Ramos (cell line): ENCODE results near the gene CNTRL.
"Not testable (repeated sequence)": the region's sequence is repeated elsewhere in the genome, so short reads cannot be mapped to it uniquely, and the experiment has no call there.

Experiments used
- in situ Hi-C: fragments of 300-500 bp; cut with MboI; formaldehyde crosslinking; loops from one replicate; pipeline ENCODE4 v1.14.3; 2022; ENCODE audit warnings: low sequenced_read_pairs; ENCODE audit not compliant: unreplicated experiment

Gene CNTRL

GRCh38 chr9:121067640-121068039 is 7.1 kb upstream of the CNTRL start:
- in situ Hi-C loops, result no loop called here

DNA sequence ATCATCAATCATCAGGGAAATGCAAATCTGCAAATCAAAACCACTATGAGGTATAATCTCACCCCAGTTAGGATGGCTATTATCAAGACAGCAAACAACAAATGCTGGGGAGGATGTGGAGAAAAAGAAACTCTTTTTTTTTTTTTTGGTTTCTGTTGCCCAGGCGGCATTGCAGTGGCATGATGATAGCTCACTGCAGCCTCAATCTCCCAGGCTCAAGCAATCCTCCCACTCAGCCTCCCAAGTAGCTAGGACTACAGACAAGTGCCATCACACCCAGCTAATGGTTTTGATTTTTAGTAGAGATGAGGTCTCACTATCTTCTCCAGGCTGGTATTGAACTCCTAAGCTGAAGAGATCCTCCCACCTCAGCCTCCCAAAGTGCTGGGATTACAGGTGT is 5.4 kb upstream of the CNTRL start:
- in situ Hi-C loops, result no loop called here

- in situ Hi-C loops, result loop anchor here (10.0 kb wide), 2 partner anchors 197 to 317 kb away; partner anchors contain the start of gene PHF19
Measured at GRCh38 chr9:121071370-121071755, 3.4 kb upstream of the CNTRL start.

DNA sequence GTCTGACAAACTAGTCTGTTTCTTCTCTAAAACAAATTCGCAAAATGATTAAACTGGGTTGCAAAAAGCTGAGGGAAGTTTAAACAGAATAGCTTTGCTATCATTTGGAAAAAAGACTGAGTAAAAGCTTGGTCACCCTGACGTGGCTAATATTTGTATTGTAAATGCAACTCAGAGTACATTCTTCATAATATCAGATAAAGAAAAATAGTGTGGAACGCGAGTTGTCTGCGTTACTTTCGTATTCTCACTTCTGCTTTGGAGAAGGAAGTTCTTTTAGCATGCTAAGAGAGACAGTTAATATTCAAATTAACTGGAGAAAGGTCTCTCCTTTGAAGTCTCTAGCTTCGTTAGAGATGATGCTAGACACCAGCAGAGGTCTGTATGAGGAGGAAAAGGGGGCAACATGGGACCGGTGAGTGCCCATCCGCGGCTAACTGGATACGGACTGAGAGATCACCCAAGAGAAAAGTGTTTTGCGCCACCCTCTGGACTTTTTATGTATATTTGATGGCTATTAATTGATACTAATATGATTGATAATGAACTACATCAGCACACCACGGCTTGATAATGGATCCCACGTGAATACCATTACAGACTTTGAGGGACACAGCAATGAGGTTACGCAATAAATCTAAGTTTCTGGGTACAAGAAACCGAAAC is 2.9 kb upstream of the CNTRL start:
- in situ Hi-C loops, result loop anchor here (10.0 kb wide), 2 partner anchors 197 to 317 kb away; partner anchors contain the start of gene PHF19

DNA sequence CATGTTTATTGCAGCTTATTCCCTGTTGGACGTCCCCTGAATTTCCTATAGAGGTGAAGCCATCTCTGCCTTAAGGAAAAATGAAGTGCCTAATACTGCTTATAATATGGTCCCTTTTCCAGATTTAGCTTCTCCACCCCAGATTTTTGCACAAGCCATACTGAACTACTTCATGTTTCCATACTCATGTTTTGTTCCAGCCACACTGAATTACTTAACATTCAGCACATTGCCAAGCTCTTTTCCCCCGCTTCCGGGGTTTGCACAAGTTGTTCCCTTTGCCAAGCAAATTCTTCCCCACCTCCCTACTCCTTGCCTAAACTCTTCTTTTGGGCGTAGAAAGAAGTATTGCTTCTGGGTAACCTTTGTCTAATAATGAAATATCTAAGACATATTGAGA is 1.7 kb upstream of the CNTRL start:
- in situ Hi-C loops, result loop anchor here (10.0 kb wide), 2 partner anchors 198 to 318 kb away; partner anchors contain the start of gene PHF19

DNA sequence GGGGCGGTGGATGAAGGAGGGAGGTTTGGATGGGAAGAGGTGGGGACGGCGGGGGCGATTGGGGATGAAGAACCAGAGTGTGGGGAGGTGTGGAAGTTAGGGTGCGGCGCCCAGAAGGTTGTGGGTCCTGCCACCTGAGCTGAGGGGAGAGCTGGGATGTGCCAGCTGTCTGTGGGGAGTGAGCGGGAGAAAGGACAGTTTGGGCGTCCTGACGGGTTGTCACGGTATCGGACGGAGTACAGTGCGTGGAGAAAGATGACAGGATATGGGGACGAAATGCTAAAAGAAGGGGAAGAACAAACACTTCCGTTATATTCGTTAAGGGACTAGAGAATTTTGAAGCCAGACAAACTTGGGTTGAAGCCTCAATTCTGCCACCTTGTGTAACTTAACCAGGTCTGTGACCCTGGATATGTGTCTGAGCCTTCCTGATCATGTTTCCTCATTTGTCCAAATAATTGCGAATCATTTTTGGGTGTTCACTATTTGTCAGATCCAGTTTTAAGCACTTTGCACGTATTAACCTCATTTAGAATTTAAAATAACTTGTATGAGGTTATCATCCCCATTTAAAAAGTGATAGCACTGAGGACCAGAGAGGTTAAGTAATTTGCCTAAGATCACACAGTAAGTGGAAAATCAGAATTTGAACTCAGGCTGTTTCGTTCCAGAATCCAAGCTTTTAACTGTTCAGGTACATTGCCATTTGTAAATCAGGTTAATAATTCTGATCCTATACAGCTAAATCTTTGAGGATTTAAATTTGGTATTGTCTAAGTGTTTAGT is 689 bp downstream of the CNTRL start:
- in situ Hi-C loops, result loop anchor here (10.0 kb wide), 2 partner anchors 201 to 321 kb away; partner anchors contain the start of gene PHF19

DNA sequence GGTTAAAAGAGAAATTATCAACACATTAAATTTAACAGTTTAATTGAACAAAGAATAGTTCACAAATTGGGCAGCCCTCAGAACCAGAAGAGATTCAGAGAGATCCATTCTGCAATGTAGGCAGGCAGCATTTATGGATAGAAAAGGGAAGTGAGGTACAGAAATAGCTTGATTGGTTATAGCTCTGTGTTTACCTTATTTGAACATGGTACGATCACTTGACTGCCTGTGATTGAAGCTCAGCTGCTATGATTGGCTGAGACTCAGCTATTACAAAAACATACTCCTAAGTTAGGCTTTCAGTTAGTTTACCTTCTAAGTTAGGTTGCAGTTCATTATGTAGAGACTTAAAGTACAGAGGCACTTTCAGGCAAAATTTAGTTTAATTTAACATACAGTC is 7.3 kb downstream of the CNTRL start:
- in situ Hi-C loops, result no loop called here

DNA sequence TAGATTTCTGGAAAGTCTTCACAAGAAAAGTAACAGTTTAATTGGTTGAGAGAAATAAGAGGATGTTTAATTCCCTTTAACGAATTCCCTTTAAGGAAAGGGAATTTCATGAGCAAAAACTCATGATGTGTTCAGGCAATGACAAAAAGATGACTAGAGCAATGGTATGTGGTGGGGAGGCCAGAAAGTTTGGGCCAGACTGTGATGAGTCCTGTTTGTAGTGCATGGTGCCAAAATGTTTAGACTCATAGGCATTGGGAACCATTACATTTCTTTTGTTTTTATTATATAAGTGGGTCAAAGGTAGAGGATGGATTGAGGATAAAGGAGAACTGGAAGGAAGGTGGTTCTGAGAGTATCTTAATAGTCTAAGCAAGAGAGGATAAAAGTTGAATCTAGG is 10.9 kb downstream of the CNTRL start:
- in situ Hi-C loops, result no loop called here

- in situ Hi-C loops, result no loop called here
Measured at GRCh38 chr9:121088576-121088975, 13.8 kb downstream of the CNTRL start.

- in situ Hi-C loops, result not testable (repeated sequence)
Measured at GRCh38 chr9:121090743-121091142, 16.0 kb downstream of the CNTRL start.

DNA sequence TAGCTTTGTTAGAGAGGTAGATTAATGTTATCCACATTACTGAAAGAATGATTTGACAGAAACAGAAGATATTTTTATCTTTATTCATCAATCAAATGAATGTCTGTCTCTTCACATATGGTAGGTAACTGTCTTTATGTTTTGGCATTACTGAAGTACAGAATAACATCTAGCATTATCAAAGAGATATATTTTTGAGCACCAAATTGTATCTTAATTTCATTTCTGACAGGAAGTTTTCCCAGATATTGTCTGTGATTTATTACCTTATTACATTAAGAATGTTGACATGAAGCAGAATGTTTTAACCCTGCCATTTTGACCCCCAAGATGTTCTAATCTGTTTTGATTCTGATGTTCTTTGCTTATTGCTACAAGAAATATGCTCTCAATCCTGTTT is 20.3 kb downstream of the CNTRL start:
- in situ Hi-C loops, result no loop called here

- in situ Hi-C loops, result no loop called here
Measured at GRCh38 chr9:121098567-121099198, 23.9 kb downstream of the CNTRL start.

DNA sequence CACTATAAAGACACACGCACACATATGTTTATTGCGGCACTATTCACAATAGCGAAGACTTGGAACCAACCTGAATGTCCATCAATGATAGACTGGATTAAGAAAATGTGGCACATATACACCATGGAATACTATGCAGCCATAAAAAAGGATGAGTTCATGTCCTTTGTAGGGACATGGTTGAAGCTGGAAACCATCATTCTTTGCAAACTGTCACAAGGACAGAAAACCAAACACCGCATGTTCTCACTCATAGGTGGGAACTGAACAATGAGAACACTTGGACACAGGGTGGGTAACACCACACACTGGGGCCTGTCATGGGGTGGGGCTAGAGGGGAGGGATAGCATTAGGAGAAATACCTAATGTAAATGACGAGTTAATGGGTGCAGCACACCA is 29.3 kb downstream of the CNTRL start:
- in situ Hi-C loops, result not testable (repeated sequence)

DNA sequence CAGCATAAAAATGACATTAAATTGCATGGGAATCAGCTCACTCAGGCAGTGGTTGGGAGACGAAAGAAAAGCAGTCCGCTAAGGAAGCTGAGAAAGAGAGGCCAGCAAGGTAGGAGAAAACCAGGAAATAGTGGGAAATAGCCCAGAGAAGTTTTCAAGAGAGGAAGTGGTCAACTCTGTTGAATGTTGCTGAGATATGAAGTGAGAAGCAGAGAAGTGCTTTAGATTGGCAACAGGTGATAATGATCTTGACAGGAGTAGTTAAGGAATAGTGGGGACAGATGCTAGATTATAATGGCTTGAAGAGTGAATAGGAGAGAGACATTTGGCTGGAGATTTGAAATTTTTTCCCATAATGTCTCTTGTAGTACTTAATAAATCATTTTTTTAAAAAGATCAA is 30.8 kb downstream of the CNTRL start:
- in situ Hi-C loops, result no loop called here

DNA sequence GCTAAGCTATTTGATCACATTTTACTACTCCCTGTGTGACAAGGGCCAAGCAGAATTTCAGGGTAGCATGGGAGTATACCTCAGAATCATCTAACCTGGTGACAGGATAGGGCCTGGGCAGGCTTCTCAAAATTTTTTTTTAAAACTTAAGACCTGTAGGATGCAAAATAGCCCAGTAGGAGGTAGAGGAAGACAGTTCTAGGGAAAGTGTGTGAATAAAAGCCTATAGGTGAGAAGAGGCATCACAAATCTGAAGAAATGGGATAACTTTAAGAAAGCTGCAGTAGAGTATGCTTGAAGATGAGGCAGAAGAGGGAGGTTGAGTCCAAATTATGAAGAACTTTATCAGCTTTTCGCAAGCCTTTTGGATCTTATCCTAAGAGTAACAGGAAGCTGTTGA is 32.3 kb downstream of the CNTRL start:
- in situ Hi-C loops, result no loop called here

- in situ Hi-C loops, result no loop called here
Measured at GRCh38 chr9:121107881-121108280, 33.1 kb downstream of the CNTRL start.

GRCh38 chr9:121115466-121115865 is 40.7 kb downstream of the CNTRL start:
- in situ Hi-C loops, result no loop called here

GRCh38 chr9:121118266-121118665 is 43.5 kb downstream of the CNTRL start:
- in situ Hi-C loops, result no loop called here

DNA sequence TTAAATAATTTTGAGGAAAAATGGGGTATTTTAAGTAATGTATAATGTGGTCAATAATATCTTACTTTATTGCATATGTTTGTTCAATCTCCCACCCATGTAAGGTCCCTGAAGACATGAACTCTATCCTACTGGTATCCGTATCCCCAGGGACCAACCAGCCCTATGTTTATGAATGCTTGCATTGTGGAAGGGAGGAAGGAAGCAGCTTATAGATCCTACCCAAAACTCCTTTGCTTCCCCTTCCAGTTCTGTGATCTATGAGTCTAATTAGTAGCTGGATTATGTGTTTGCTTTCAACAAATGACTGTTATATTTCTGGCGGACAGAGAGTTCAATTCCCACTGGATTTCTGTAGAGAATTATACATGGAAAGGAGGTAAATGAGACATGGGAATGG is 45.6 kb downstream of the CNTRL start:
- in situ Hi-C loops, result no loop called here

DNA sequence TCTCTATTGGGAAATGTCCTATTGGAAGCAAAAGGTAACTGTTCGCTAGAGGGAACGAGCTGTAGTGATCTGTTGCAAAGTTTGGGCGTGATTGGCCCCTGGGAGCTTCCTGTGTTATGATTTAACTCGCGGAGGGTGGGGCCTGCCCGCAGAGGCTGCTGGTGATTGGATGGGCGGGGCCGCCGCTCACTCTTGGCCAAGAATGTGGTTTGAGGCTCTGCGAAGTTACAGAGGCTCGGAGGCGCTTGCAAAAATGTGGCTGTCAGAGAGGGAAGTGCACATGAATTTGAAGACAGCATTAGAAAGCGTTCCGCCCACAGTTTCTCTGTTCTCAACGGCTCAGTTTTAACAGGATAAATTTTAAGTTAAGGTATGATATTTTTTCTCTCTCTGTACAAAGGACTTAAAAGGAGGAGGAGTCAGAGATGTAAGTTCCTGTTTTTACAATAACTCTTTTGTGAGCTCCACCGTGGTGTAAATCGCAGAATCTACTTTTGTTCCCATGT is 46.9 kb downstream of the CNTRL start:
- in situ Hi-C loops, result no loop called here
